Memory B cell (primary cell): Measurements from ENCODE around the gene GET4.
A peak's percentile ranks its signal among the peaks of the same experiment; 100 is the strongest.
"Not testable (repeated sequence)": the region's sequence is repeated elsewhere in the genome, so short reads cannot be mapped to it uniquely, and the experiment has no call there.

ENCODE experiments used
- ATAC-seq: fragments of 150-1000 bp; cut with Tn5 transposase; 2 replicates; pipeline ENCODE4 v1.10.0; 2021; ENCODE audit warnings: low read depth, mild to moderate bottlenecking, moderate library complexity
- DNase-seq, 2 donors: peaks; one replicate each; pipeline ENCODE4 v3.0.0; 2022; ENCODE audit warnings: low spot score in 2 of 2
- H3K27ac Mint-ChIP-seq: one replicate; pipeline ENCODE4 v1.8.0; 2022; ENCODE audit warnings: mild to moderate bottlenecking, moderate library complexity, mixed read lengths
- H3K27me3 Mint-ChIP-seq: one replicate; pipeline ENCODE4 v1.8.0; 2022; ENCODE audit warnings: mixed read lengths
- H3K36me3 Mint-ChIP-seq: one replicate; pipeline ENCODE4 v1.8.0; 2022; ENCODE audit warnings: mild to moderate bottlenecking, mixed read lengths
- H3K4me1 Mint-ChIP-seq: one replicate; pipeline ENCODE4 v1.8.0; 2022; ENCODE audit warnings: mixed read lengths
- H3K4me3 Mint-ChIP-seq: one replicate; pipeline ENCODE4 v1.8.0; 2022; ENCODE audit warnings: mild to moderate bottlenecking, moderate library complexity, mixed read lengths
- H3K9me3 Mint-ChIP-seq: one replicate; pipeline ENCODE4 v1.8.0; 2022; ENCODE audit warnings: mixed read lengths

The GET4 gene

DNA sequence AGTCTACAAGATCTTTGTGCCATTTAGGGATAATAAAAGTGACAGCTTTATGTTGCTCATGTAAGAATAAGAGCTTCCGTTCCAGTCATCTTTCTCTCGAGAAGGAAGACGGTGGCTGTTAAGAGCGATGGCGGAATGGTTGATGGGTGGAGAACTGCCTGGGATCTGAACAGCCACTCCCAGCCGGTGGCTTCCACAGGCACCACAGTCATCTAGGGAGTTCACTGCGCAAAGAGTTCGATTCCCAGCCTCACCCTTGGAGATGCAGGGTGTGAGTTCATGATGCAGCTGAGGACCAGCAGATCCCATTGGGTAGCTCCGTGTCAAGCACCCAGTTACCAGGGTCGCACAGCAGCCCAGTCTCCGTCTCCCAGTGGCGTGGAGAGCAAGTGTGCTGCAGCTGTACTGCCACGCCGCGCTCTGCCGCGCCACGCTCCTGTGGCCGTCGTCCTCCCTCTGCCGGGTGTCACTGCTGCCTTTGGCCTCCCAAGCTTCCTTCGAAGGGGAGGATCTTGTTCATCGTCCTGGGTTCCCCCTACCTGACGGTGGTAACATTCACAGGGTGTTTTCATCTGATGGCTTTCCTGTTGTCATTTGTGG lies 36.3 kb upstream of the GET4 start:
- no peak for ATAC-seq
- Mint-ChIP-seq H3K36me3 (peaks cover 29% of the 10 kb centered on the region), H3K4me1 (peaks cover 12% of the 10 kb centered on the region), H3K4me3 (no peak overlapping the region), H3K9me3 (no peaks in the 10 kb centered on the region), H3K27ac (no peak overlapping the region), H3K27me3 (no peaks in the 10 kb centered on the region)
- DNase-seq, result no peak

DNA sequence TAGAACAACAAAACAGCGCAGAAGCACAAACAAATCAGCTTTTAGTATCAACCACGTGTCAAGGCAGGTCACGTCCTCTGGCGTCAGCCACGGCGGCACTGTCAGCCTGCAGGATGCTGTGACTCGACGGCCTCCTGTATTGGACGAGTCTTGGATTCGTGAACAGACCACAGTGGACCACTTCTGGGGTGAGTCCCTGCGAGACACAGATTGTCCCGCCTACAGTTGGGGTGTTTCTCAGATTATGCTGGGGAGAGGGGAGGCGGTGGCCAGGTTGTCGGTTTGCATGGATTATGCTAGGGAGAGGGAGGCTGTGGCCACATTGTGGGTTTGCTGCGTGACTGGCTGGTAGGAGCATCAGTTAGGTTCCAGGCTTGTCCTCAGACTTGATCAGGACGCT lies 34.4 kb upstream of the GET4 start:
- Mint-ChIP-seq H3K36me3 (peaks cover 21% of the 10 kb centered on the region), H3K4me3 (no peak overlapping the region), H3K4me1 (no peaks in the 10 kb centered on the region), H3K27me3 (no peaks in the 10 kb centered on the region), H3K9me3 (no peaks in the 10 kb centered on the region), H3K27ac (no peak overlapping the region)
- DNase-seq (no peak), ATAC-seq (no peak)

DNA sequence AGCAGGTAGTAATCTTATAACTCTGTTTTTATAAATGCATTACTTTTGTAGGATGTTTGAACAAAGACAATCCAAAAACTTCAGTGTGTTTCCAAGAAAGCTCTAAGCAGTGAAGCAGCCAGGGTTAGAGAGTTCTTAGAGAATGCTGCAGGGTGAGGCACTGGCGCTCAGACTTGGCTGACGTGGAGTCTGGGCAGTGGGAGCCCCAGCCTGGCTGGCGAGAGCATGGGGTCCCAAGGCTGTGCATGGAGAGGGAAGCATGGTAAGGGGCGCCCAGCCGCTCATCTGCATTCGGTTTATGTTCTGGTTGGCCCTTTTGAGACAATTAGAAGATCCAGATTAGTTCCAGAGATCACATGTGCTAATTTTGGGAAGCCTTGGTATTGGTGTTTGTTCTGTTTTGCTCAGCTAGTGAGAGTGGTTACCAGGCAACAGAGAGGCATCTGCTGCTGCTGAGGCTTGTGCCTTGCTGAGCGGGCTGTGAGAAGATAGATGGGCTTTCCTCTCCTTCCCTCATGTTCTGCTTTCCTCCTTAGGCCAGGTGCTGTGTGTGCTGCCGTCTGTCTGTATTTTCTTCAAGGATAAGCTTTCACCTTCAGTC lies 33.8 kb upstream of the GET4 start:
- Mint-ChIP-seq H3K9me3 (no peaks in the 10 kb centered on the region), H3K36me3 (peaks cover 21% of the 10 kb centered on the region), H3K27ac (no peak overlapping the region), H3K4me1 (no peaks in the 10 kb centered on the region), H3K4me3 (no peak overlapping the region), H3K27me3 (no peaks in the 10 kb centered on the region)
- ATAC-seq (no peak), DNase-seq (no peak)

DNA sequence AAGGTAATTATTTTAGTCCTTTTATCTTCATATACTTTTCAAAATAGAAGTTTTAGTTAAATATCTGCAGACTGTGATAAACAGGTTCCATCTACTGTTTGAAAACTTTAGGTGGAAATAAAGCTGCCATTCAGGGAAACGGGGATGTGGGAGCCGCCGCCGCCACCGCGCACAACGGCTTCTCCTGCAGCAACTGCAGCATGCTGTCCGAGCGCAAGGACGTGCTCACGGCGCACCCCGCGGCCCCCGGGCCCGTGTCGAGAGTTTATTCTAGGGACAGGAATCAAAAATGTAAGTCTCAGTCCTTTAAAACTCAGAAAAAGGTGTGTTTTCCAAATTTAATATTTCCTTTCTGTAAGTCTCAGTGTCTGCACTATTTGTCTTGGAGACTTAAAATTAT lies 33.1 kb upstream of the GET4 start:
- no peak for ATAC-seq
- peaks cover 21% of the 10 kb centered on the region for H3K36me3 Mint-ChIP-seq
- H3K27ac Mint-ChIP-seq, result no peak overlapping the region
- no peaks in the 10 kb centered on the region for H3K27me3 Mint-ChIP-seq
- no peak for DNase-seq
- no peaks in the 10 kb centered on the region for H3K4me1 Mint-ChIP-seq
- H3K9me3 Mint-ChIP-seq, result no peaks in the 10 kb centered on the region
- no peak overlapping the region for H3K4me3 Mint-ChIP-seq

DNA sequence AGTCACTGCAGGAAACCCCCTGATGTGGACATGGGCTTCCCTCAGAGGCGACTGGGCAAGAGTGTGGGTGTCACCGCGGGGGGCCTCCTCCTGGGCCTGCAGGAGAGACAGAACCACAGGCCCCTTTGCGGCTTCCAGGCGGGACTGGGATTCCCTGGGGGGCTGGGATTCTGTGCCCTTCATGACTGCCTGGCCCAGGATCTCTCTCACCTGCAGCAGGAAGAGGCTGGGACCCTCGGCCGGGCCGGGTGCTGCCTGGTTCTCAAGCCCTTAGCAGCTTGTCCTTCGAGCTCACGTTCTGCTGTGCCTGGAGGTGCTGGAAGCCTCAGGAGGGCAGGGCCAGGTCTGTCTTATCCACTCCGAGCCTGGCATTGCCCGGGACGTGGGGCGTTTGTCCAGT lies 32.3 kb upstream of the GET4 start:
- no peaks in the 10 kb centered on the region for H3K4me1 Mint-ChIP-seq
- DNase-seq, result no peak
- H3K4me3 Mint-ChIP-seq, result no peak overlapping the region
- no peaks in the 10 kb centered on the region for H3K27me3 Mint-ChIP-seq
- H3K9me3 Mint-ChIP-seq, result no peaks in the 10 kb centered on the region
- no peak overlapping the region for H3K27ac Mint-ChIP-seq
- ATAC-seq, result no peak
- H3K36me3 Mint-ChIP-seq, result peaks cover 20% of the 10 kb centered on the region

DNA sequence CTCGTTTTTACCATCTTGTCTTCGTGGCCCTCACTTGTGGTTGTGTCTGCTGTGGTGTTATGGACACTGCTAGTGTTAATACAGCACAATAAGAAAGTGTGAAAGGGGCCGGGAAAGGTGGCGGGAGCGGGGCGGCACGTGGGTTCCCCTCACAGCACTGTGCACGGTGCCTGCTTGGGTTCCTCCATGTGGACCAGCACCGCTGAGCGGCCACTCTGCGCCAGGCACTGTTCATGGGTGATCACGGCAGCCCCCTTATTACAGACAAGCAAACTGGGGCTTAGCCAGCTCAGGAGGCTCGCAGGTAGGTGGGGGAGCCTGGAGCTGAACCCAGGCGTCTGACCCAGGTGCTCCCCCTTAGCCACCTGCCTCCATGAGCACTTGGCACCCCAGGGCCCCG lies 31.8 kb upstream of the GET4 start:
- ATAC-seq (no peak), DNase-seq (no peak)
- peaks cover 22% of the 10 kb centered on the region for H3K36me3 Mint-ChIP-seq
- H3K27me3 Mint-ChIP-seq, result no peaks in the 10 kb centered on the region
- H3K9me3 Mint-ChIP-seq, result no peaks in the 10 kb centered on the region
- no peak overlapping the region for H3K27ac Mint-ChIP-seq
- no peaks in the 10 kb centered on the region for H3K4me1 Mint-ChIP-seq
- H3K4me3 Mint-ChIP-seq, result no peak overlapping the region

DNA sequence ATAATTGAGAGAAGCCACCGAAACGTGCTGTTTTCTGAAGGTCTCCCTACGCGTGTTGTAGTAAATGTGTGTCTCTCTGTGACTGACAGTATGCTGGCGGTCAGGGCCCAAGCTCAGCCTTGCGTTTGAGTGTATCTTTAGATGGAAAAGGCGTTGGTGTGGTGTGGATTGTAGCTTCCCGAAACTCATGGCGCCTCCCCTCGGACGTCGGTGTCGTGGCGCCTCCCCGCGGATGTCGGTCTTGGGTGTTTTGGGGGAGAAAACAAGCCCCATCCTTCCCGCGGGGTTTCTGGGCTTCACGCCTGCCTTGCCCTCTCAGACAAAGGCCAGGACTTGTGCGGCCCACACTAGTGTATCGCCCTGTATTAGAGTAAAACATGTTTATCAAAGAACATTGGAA lies 31.3 kb upstream of the GET4 start:
- Mint-ChIP-seq H3K4me1 (no peaks in the 10 kb centered on the region), H3K27ac (no peak overlapping the region), H3K9me3 (no peaks in the 10 kb centered on the region), H3K4me3 (no peak overlapping the region), H3K36me3 (peaks cover 20% of the 10 kb centered on the region), H3K27me3 (no peaks in the 10 kb centered on the region)
- ATAC-seq (no peak), DNase-seq (no peak)

DNA sequence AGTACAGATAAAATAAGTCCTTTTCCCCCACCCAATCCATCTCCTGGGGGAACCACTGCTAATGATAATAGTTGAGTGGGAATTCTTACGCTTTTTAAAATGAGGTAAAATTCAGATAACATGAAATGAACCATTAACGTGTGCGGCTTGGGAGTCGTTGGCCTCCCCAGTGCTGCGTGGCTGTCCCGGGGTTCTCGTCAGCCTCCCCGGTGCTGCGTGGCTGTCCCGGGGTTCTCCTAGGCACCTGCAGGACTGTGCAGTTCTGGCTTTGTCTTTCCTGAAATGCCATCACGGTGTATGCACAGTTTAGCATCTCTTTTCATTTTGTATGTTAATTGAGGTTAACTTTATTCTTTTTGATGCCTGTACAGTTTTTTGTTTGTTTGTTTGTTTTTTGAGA lies 30.6 kb upstream of the GET4 start:
- DNase-seq (no peak), ATAC-seq (no peak)
- no peak overlapping the region for H3K4me3 Mint-ChIP-seq
- no peaks in the 10 kb centered on the region for H3K27me3 Mint-ChIP-seq
- no peaks in the 10 kb centered on the region for H3K9me3 Mint-ChIP-seq
- H3K4me1 Mint-ChIP-seq, result no peaks in the 10 kb centered on the region
- peaks cover 18% of the 10 kb centered on the region for H3K36me3 Mint-ChIP-seq
- no peak overlapping the region for H3K27ac Mint-ChIP-seq

DNA sequence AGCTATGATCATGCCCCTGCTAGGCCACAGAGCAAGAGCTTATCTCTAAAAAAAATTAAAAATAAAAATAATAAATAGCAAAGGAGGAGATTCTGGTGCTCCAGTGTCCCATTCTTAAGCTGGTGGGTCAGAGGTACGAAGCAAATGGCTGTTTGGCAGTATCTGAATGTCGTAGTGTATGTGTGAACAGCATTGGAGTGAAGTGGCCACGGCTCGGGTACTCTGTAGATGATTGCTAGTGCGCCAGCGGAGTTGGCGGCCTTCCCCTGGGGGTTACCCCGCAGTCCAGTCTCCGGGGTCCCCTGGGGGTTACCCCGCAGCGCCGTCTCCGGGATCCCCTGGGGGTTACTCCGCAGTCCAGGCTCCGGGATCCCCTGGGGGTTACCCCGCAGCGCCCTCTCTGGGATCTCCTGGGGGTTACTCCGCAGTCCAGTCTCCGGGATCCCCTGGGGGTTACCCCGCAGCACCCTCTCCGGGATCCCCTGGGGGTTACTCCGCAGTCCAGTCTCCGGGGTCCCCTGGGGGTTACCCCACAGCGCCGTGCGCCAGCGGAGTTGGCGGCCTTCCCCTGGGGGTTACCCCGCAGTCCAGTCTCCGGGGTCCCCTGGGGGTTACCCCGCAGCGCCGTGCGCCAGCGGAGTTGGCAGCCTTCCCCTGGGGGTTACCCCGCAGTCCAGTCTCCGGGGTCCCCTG lies 29.2 kb upstream of the GET4 start:
- H3K27me3 Mint-ChIP-seq, H3K27ac Mint-ChIP-seq, H3K9me3 Mint-ChIP-seq, H3K4me3 Mint-ChIP-seq, H3K4me1 Mint-ChIP-seq: not testable (repeated sequence)
- peak in 1 of 2 donors; percentile 31 for DNase-seq
- peaks cover 17% of the 10 kb centered on the region for H3K36me3 Mint-ChIP-seq
- peak; percentile 74 for ATAC-seq

DNA sequence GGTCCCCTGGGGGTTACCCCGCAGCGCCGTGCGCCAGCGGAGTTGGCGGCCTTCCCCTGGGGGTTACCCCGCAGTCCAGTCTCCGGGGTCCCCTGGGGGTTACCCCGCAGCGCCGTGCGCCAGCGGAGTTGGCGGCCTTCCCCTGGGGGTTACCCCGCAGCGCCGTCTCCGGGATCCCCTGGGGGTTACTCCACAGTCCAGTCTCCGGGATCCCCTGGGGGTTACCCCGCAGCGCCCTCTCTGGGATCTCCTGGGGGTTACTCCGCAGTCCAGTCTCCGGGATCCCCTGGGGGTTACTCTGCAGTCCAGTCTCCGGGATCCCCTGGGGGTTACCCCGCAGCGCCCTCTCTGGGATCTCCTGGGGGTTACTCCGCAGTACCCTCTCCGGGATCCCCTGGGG lies 28.6 kb upstream of the GET4 start:
- H3K36me3 Mint-ChIP-seq, result peaks cover 16% of the 10 kb centered on the region
- H3K4me1 Mint-ChIP-seq, H3K4me3 Mint-ChIP-seq, H3K9me3 Mint-ChIP-seq, H3K27ac Mint-ChIP-seq, H3K27me3 Mint-ChIP-seq: not testable (repeated sequence)
- ATAC-seq (peak; percentile 29), DNase-seq (peak in 1 of 2 donors; percentile 35)

DNA sequence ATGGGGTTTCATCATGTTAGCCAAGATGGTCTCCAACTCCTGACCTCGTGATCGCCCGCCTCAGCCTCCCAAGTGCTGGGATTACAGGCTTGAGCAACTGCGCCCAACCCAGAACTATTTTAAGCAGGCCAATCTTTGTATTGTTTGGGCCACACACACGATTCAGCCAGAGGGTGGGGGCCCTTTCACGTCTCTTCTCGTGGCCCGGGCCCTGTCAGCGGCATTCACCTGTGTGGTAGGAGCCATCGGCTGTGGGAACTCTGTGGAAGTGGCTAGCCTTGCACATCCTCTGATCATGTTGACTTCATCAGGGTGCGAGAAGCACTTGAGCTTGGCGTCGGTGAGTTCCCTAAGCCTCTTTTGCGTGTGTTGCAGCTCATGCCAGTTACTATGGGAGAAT lies 27.2 kb upstream of the GET4 start:
- DNase-seq, result no peak
- no peak overlapping the region for H3K27ac Mint-ChIP-seq
- H3K9me3 Mint-ChIP-seq, result no peaks in the 10 kb centered on the region
- no peaks in the 10 kb centered on the region for H3K4me1 Mint-ChIP-seq
- peaks cover 17% of the 10 kb centered on the region for H3K36me3 Mint-ChIP-seq
- ATAC-seq, result no peak
- H3K4me3 Mint-ChIP-seq, result no peak overlapping the region
- no peaks in the 10 kb centered on the region for H3K27me3 Mint-ChIP-seq

DNA sequence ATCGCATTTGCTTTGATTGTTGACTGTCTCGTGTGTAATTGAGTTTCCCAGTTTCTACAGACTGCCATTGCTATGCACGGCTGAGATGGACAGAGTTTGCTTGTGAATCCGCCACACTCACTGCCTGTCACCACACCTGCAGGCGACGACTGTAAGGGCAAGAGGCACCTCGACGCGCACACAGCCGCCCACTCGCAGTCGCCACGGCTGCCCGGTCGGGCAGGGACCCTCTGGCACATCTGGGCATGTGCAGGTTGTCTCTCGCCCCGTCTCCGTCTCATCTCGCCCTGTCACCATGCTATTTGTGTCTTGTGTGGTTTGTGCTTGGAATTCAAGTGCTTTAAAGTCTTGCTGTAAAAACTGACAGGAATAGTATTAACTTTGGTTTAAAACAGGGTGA lies 26.6 kb upstream of the GET4 start:
- ATAC-seq (no peak), DNase-seq (no peak)
- H3K36me3 Mint-ChIP-seq, result peaks cover 19% of the 10 kb centered on the region
- H3K27ac Mint-ChIP-seq, result no peak overlapping the region
- H3K4me1 Mint-ChIP-seq, result no peaks in the 10 kb centered on the region
- no peaks in the 10 kb centered on the region for H3K9me3 Mint-ChIP-seq
- H3K27me3 Mint-ChIP-seq, result no peaks in the 10 kb centered on the region
- no peak overlapping the region for H3K4me3 Mint-ChIP-seq

DNA sequence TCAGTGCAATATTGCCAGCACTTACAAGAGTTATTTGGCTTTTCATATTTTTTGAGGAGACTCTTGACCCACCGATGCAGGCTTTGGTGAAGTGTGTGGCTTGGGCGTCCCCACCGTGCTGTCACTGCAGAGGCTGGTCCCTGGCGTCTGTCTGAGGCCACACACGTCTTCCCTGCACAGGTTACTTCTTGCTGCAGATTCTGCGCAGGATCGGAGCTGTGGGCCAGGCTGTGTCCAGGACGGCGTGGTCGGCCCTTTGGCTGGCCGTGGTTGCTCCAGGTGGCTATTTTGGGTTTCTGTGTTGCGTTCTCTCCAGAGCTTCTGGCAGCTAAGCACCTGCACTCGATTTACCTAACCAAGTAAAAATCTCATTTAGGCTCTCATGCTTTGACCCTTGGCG lies 25.1 kb upstream of the GET4 start:
- no peaks in the 10 kb centered on the region for H3K27me3 Mint-ChIP-seq
- H3K27ac Mint-ChIP-seq, result no peak overlapping the region
- H3K9me3 Mint-ChIP-seq, result no peaks in the 10 kb centered on the region
- H3K36me3 Mint-ChIP-seq, result peaks cover 20% of the 10 kb centered on the region
- ATAC-seq (no peak), DNase-seq (no peak)
- H3K4me1 Mint-ChIP-seq, result no peaks in the 10 kb centered on the region
- H3K4me3 Mint-ChIP-seq, result no peak overlapping the region

DNA sequence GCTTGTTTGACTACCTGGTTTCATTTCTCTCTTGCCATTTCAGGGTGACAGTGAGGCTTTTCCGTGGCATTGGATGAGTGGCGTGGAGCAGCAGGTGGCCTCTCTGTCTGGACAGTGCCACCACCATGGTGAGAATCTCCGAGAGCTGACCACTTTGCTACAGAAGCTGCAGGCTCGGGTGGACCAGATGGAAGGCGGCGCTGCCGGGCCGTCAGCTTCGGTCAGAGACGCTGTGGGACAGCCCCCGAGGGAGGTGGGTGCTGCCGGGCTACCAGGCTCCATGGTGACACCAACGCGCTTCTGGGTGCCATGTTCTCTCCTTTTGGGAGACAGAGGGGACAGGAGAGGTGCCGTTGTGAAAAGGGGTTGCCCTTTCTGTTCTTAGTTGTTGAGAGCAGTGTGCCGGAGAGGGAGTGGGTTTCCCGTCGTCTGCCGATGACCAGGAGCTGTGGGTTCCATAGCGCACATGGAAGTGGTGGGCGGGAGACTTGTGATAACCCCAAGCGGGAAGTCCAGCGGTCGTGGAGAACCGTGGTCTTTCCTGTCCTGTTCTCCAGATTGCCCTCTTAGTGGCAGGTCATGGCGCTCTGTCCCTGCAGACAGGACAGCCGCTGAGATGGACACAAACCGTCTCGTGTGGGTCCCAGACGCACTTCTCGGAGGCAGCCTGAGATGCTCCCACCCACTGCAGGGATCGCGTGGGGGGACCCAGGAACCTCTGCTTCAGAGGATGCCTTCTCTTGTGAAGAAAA lies 22.8 kb upstream of the GET4 start:
- DNase-seq (no peak), ATAC-seq (no peak)
- Mint-ChIP-seq H3K9me3 (no peaks in the 10 kb centered on the region), H3K4me3 (no peak overlapping the region), H3K27ac (peak overlapping the region; percentile 35), H3K27me3 (no peaks in the 10 kb centered on the region), H3K36me3 (peaks cover 26% of the 10 kb centered on the region), H3K4me1 (no peaks in the 10 kb centered on the region)
